SK-N-MC (cell line): Measurements from ENCODE around the gene GABRG3.

Source experiments
- EZH2 ChIP-seq: fragments of 200-600 bp; sonication (generic); IDR thresholded peaks from one replicate; pipeline ENCODE4 v1.6.1; 2017; ENCODE audit warnings: antibody characterized with exemption
- FOXP2 ChIP-seq: optimal IDR thresholded peaks from 2 replicates; pipeline ENCODE3; 2011; ENCODE audit warnings: mild to moderate bottlenecking, moderate library complexity; ENCODE audit not compliant: insufficient read depth; ENCODE audit errors: extremely low read length, control extremely low read depth
- POLR2AphosphoS5 ChIP-seq: IDR thresholded peaks from 2 replicates; pipeline ENCODE4 v1.6.1; 2012; ENCODE audit warnings: mild to moderate bottlenecking, low read depth, low read length, borderline replicate concordance

DNA sequence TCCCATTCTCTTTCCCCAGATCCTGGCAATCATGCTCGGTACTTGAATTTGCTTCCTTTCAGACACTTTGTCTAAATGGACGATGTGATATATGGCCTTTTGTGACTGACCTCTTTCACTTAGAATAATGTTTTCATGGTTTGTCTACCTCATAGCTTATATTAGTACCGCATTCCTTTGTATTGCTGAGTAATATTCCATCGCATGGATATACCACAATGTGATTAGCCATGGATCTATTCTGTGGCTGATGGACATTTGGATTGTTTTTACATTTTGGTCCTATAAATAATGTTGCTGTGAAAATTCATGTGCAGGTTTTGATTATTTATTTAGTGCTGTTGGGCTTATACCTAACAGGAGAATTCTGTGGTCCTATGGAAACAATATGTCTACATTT is 458.6 kb downstream of the GABRG3 start:
- TF ChIP-seq POLR2AphosphoS5 (no peak), EZH2 (no peak), FOXP2 (no peak)
